Skeletal muscle cell (primary cell): ENCODE measurements around the gene RPS29.
"Not testable (repeated sequence)": the region's sequence is repeated elsewhere in the genome, so short reads cannot be mapped to it uniquely, and the experiment has no call there.

Experiments used
- DNase-seq: peaks from one replicate; pipeline ENCODE4 v3.0.0-alpha.2; 2010; ENCODE audit warnings: low read depth
- H3K4me3 ChIP-seq: 2 replicates; pipeline ENCODE4 v1.5.1; 2011; ENCODE audit warnings: low read depth, mild to moderate bottlenecking, control low read depth, low read length, moderate library complexity

Gene RPS29

GRCh38 chr14:49585803-49586672 is at the start of gene RPS29:
TSS of gene RPS29 (minus strand) at chr14:49586380. CDS start at chr14:49586346, 34 bp downstream.
- H3K4me3 ChIP-seq: peak within 1 kb of the TSS; percentile 92
- peak; percentile 96 for DNase-seq

GRCh38 chr14:49634547-49635334 is 48.6 kb upstream of the RPS29 start, which contains the start of gene DNAAF2:
TSS of gene DNAAF2 (minus strand) at chr14:49635244. CDS start at chr14:49635149, 95 bp downstream.
- peak within 1 kb of the TSS; percentile 97 for H3K4me3 ChIP-seq
- DNase-seq: peak; percentile 23

GRCh38 chr14:49633640-49634546 is 47.7 kb upstream of the RPS29 start:
- peak; percentile 88 for DNase-seq
- peak overlapping the region; percentile 97 for H3K4me3 ChIP-seq

GRCh38 chr14:49623941-49624839 is 38.0 kb upstream of the RPS29 start:
- no peak overlapping the region for H3K4me3 ChIP-seq
- no peak for DNase-seq

GRCh38 chr14:49623387-49623786 is 37.2 kb upstream of the RPS29 start:
- peak overlapping the region; percentile 14 for H3K4me3 ChIP-seq
- DNase-seq: no peak

- no peak for DNase-seq
- H3K4me3 ChIP-seq: peak overlapping the region; percentile 94
Measured at GRCh38 chr14:49622022-49622607, 35.9 kb upstream of the RPS29 start.

GRCh38 chr14:49621114-49621881 is 35.1 kb upstream of the RPS29 start:
- peak overlapping the region; percentile 94 for H3K4me3 ChIP-seq
- no peak for DNase-seq

GRCh38 chr14:49620182-49621113 is 34.3 kb upstream of the RPS29 start, which contains the start of the genes MGAT2 and RPL36AL:
TSS of gene MGAT2 (plus strand) at chr14:49620799. CDS start at chr14:49621269, 470 bp downstream.
TSS of gene RPL36AL (minus strand) at chr14:49620626. CDS start at chr14:49619104, 1,522 bp downstream.
- DNase-seq: peak; percentile 97
- peak within 1 kb of the TSS; percentile 94 for H3K4me3 ChIP-seq

- H3K4me3 ChIP-seq: peak overlapping the region; percentile 94
- DNase-seq: no peak
Measured at GRCh38 chr14:49619730-49620129, 33.5 kb upstream of the RPS29 start.

GRCh38 chr14:49619273-49619672 is 33.1 kb upstream of the RPS29 start:
- not testable (repeated sequence) for DNase-seq
- peak overlapping the region; percentile 94 for H3K4me3 ChIP-seq

GRCh38 chr14:49617852-49618519 is 31.8 kb upstream of the RPS29 start:
- DNase-seq: no peak
- H3K4me3 ChIP-seq: no peak overlapping the region

GRCh38 chr14:49615776-49616175 is 29.6 kb upstream of the RPS29 start:
- no peak for DNase-seq
- H3K4me3 ChIP-seq: no peak overlapping the region

GRCh38 chr14:49614196-49614595 is 28.0 kb upstream of the RPS29 start:
- DNase-seq: no peak
- no peak overlapping the region for H3K4me3 ChIP-seq

GRCh38 chr14:49612671-49613070 is 26.5 kb upstream of the RPS29 start:
- H3K4me3 ChIP-seq: no peak overlapping the region
- DNase-seq: no peak

GRCh38 chr14:49612251-49612650 is 26.1 kb upstream of the RPS29 start:
- no peak overlapping the region for H3K4me3 ChIP-seq
- no peak for DNase-seq

GRCh38 chr14:49607583-49607982 is 21.4 kb upstream of the RPS29 start:
- no peak for DNase-seq
- no peak overlapping the region for H3K4me3 ChIP-seq
